ENCODE results near the gene KRT32. TPM values are rescaled to one million over a fixed set of nuclear protein-coding genes. Genes with fewer than 3 reads are reported as not detected.

Gene KRT32
- total RNA-seq, 1 donor from 2014 or later = not detected

GRCh38 chr17:41498276-41498675 is 31.1 kb upstream of the KRT32 start:
- peaks cover 3% of the 10 kb centered on the region for H3K27me3 Mint-ChIP-seq (ENCODE audit: low read depth)
- no peak overlapping the region for H3K27ac Mint-ChIP-seq (ENCODE audit: unreplicated experiment)
- no peaks in the 10 kb centered on the region for H3K9me3 Mint-ChIP-seq (ENCODE audit: low read depth)

DNA sequence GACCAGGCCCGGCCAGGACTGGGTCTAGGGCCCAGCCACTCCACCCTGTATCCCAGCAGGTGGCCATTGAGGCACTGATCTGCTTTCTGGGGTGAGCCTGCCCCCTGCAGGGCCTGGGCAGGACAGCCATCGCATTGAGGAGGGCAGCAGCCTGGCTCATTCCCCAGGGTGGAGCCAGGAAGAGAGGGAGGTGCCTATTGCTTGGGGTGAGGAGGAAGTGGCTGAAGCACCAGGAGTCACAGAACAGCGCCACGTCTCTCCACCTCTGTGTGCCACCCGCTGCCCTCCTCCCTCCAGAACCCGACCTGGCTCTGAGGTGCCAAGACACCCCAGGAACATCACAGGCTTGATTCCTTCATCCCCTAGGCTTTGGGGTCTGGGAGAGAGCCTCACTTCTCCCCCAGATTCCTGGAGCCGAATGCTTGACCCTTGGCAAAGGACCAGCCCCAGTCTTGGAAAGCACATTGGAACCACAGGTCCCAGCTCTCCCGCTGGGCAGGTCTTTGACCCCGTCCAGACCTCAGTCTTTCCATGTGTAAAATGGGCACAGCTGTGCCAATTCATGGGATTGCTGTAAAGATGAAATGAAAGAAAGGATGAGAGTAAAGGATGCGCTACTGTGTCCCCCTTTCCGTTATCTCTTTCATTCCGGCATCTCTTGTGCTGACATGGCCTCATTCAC is 29.8 kb upstream of the KRT32 start:
- H3K27ac Mint-ChIP-seq (ENCODE audit: unreplicated experiment) = no peak overlapping the region
- DNase-seq (ENCODE audit: low spot score) = no peak
- no peak overlapping the region for H3K4me3 Mint-ChIP-seq (ENCODE audit: unreplicated experiment)
- H3K27me3 Mint-ChIP-seq (ENCODE audit: low read depth) = peaks cover 3% of the 10 kb centered on the region
- no peaks in the 10 kb centered on the region for H3K36me3 Mint-ChIP-seq (ENCODE audit: low read depth)
- H3K9me3 Mint-ChIP-seq (ENCODE audit: low read depth) = no peaks in the 10 kb centered on the region
- peaks cover 23% of the 10 kb centered on the region for H3K4me1 Mint-ChIP-seq (ENCODE audit: low read depth)
- TF ChIP-seq, protein P1, sequence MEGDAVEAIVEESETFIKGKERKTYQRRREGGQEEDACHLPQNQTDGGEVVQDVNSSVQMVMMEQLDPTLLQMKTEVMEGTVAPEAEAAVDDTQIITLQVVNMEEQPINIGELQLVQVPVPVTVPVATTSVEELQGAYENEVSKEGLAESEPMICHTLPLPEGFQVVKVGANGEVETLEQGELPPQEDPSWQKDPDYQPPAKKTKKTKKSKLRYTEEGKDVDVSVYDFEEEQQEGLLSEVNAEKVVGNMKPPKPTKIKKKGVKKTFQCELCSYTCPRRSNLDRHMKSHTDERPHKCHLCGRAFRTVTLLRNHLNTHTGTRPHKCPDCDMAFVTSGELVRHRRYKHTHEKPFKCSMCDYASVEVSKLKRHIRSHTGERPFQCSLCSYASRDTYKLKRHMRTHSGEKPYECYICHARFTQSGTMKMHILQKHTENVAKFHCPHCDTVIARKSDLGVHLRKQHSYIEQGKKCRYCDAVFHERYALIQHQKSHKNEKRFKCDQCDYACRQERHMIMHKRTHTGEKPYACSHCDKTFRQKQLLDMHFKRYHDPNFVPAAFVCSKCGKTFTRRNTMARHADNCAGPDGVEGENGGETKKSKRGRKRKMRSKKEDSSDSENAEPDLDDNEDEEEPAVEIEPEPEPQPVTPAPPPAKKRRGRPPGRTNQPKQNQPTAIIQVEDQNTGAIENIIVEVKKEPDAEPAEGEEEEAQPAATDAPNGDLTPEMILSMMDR (IDR thresholded peaks at IDR 0.05) = peak; percentile 78

More at GRCh38 chr17:41498276-41498675, 31.1 kb upstream of the KRT32 start:
- Mint-ChIP-seq H3K36me3 (ENCODE audit: low read depth) (no peaks in the 10 kb centered on the region), H3K4me1 (ENCODE audit: low read depth) (peaks cover 13% of the 10 kb centered on the region), H3K4me3 (ENCODE audit: unreplicated experiment) (no peak overlapping the region)
- DNase-seq (ENCODE audit: low spot score) = no peak
- TF ChIP-seq, protein P1 (IDR thresholded peaks at IDR 0.05) = no peak

- no peak for DNase-seq (ENCODE audit: low spot score)
- TF ChIP-seq, protein P1 (IDR thresholded peaks at IDR 0.05) = no peak
- H3K4me3 Mint-ChIP-seq (ENCODE audit: unreplicated experiment) = no peak overlapping the region
Measured at GRCh38 chr17:41494524-41494923, 27.3 kb upstream of the KRT32 start.

GRCh38 chr17:41492771-41493170 is 25.6 kb upstream of the KRT32 start:
- H3K4me1 Mint-ChIP-seq (ENCODE audit: low read depth) = peaks cover 23% of the 10 kb centered on the region
- H3K36me3 Mint-ChIP-seq (ENCODE audit: low read depth) = no peaks in the 10 kb centered on the region
- H3K27ac Mint-ChIP-seq (ENCODE audit: unreplicated experiment) = no peak overlapping the region
- TF ChIP-seq, protein P1 (IDR thresholded peaks at IDR 0.05) = no peak
- DNase-seq (ENCODE audit: low spot score) = peak; percentile 22
- H3K27me3 Mint-ChIP-seq (ENCODE audit: low read depth) = no peaks in the 10 kb centered on the region
- H3K9me3 Mint-ChIP-seq (ENCODE audit: low read depth) = no peaks in the 10 kb centered on the region
- no peak overlapping the region for H3K4me3 Mint-ChIP-seq (ENCODE audit: unreplicated experiment)

More at GRCh38 chr17:41494524-41494923, 27.3 kb upstream of the KRT32 start:
- H3K4me1 Mint-ChIP-seq (ENCODE audit: low read depth) = peaks cover 23% of the 10 kb centered on the region
- H3K27me3 Mint-ChIP-seq (ENCODE audit: low read depth) = peaks cover 3% of the 10 kb centered on the region
- H3K9me3 Mint-ChIP-seq (ENCODE audit: low read depth) = no peaks in the 10 kb centered on the region
- H3K36me3 Mint-ChIP-seq (ENCODE audit: low read depth) = no peaks in the 10 kb centered on the region
- no peak overlapping the region for H3K27ac Mint-ChIP-seq (ENCODE audit: unreplicated experiment)

DNA sequence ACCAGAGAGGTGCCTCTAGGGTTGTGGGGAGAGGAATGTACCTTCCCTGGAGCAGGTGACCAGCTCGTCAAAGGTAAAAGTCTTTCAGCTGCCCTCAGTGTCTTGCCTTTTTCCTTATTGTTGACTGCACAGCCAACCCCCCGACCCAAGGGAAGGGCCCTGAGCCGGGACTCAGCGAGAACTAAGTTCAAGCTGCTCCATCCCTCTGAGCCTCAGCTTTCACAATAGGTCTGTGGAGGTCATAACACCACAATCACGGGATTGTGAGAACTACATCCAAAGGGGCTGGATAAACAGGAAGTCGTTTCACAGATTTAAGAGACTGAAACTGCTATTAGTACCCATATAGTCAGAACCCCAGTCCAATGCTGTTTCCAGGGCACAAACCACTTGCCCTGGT is 25.2 kb upstream of the KRT32 start:
- TF ChIP-seq, protein P1 (IDR thresholded peaks at IDR 0.05) = no peak
- no peak overlapping the region for H3K27ac Mint-ChIP-seq (ENCODE audit: unreplicated experiment)
- no peak overlapping the region for H3K4me3 Mint-ChIP-seq (ENCODE audit: unreplicated experiment)
- H3K36me3 Mint-ChIP-seq (ENCODE audit: low read depth) = no peaks in the 10 kb centered on the region
- H3K27me3 Mint-ChIP-seq (ENCODE audit: low read depth) = no peaks in the 10 kb centered on the region
- no peaks in the 10 kb centered on the region for H3K9me3 Mint-ChIP-seq (ENCODE audit: low read depth)
- H3K4me1 Mint-ChIP-seq (ENCODE audit: low read depth) = peaks cover 23% of the 10 kb centered on the region
- DNase-seq (ENCODE audit: low spot score) = peak; percentile 22

Data from chondrocyte (in vitro differentiated cells).